Brain microvascular endothelial cell (primary cell): ENCODE measurements around the gene USP6NL.

Experiments used
- DNase-seq: peaks from one replicate; pipeline ENCODE4 v3.0.0-alpha.2; 2020
- H3K27ac ChIP-seq: fragments of 250-450 bp; sonication (Bioruptor Pico); 2 replicates; pipeline ENCODE4 v1.5.1; 2020; ENCODE audit warnings: mild to moderate bottlenecking, moderate library complexity
- H3K27me3 ChIP-seq: fragments of 250-450 bp; sonication (Bioruptor Pico); replicated peaks from 2 replicates; pipeline ENCODE4 v1.5.1; 2020; ENCODE audit warnings: mild to moderate bottlenecking
- H3K36me3 ChIP-seq: fragments of 250-450 bp; sonication (Bioruptor Pico); replicated peaks from 2 replicates; pipeline ENCODE4 v1.5.1; 2020; ENCODE audit warnings: mild to moderate bottlenecking
- H3K4me3 ChIP-seq: 2 replicates; pipeline ENCODE4 v1.5.1; 2011; ENCODE audit warnings: low read depth, mild to moderate bottlenecking, control low read depth, low read length, moderate library complexity
- CTCF ChIP-seq: IDR thresholded peaks from 2 replicates; pipeline ENCODE4 v1.5.1; 2011; ENCODE audit warnings: low read depth, mild to moderate bottlenecking, moderate library complexity, low read length, control low read depth, inconsistent platforms; ENCODE audit errors: missing control alignments
- in situ Hi-C: cut with HindIII; loops from 2 replicates; pipeline ENCODE4 v1.10.0; 2017; ENCODE audit warnings: low sequenced_read_pairs, low pct_ligation_motif_present

The USP6NL gene

GRCh38 chr10:11517150-11517549, 94.3 kb downstream of the USP6NL start:
- in situ Hi-C loops = loop anchor here (25.0 kb wide), 1 partner anchor 245 kb away; no protein-coding TSS in a partner anchor
- Histone ChIP-seq H3K27ac (no peak overlapping the region), H3K36me3 (no peaks in the 10 kb centered on the region), H3K27me3 (no peaks in the 10 kb centered on the region), H3K4me3 (no peak overlapping the region)
- no peak for TF ChIP-seq CTCF
- DNase-seq = no peak

- Histone ChIP-seq H3K4me3 (no peak overlapping the region), H3K36me3 (no peaks in the 10 kb centered on the region), H3K27ac (no peak overlapping the region), H3K27me3 (no peaks in the 10 kb centered on the region)
- in situ Hi-C loops = loop anchor here (25.0 kb wide), 1 partner anchor 246 kb away; no protein-coding TSS in a partner anchor
- TF ChIP-seq CTCF = no peak
- DNase-seq = no peak
Observed at GRCh38 chr10:11516431-11516746, 95.1 kb downstream of the USP6NL start.

- peak; percentile 83 for TF ChIP-seq CTCF
- DNase-seq = peak; percentile 54
- in situ Hi-C loops = loop anchor here (25.0 kb wide), 1 partner anchor 246 kb away; no protein-coding TSS in a partner anchor
Observed at GRCh38 chr10:11515596-11516430, 95.6 kb downstream of the USP6NL start.

GRCh38 chr10:11513727-11514126, 97.7 kb downstream of the USP6NL start:
- no peaks in the 10 kb centered on the region for H3K36me3 ChIP-seq
- no peak overlapping the region for H3K27ac ChIP-seq
- no peak for TF ChIP-seq CTCF
- no peak for DNase-seq
- no peak overlapping the region for H3K4me3 ChIP-seq
- in situ Hi-C loops = loop anchor here (25.0 kb wide), 1 partner anchor 249 kb away; no protein-coding TSS in a partner anchor
- H3K27me3 ChIP-seq = no peaks in the 10 kb centered on the region

More at GRCh38 chr10:11515596-11516430, 95.6 kb downstream of the USP6NL start:
- no peaks in the 10 kb centered on the region for H3K36me3 ChIP-seq
- H3K27me3 ChIP-seq = no peaks in the 10 kb centered on the region
- no peak overlapping the region for H3K27ac ChIP-seq
- no peak overlapping the region for H3K4me3 ChIP-seq

- Histone ChIP-seq H3K27ac (no peak overlapping the region), H3K4me3 (no peak overlapping the region), H3K27me3 (no peaks in the 10 kb centered on the region), H3K36me3 (no peaks in the 10 kb centered on the region)
- no peak for TF ChIP-seq CTCF
- DNase-seq = no peak
- in situ Hi-C loops = loop anchor here (25.0 kb wide), 1 partner anchor 250 kb away; no protein-coding TSS in a partner anchor
Observed at GRCh38 chr10:11512596-11512995, 98.9 kb downstream of the USP6NL start.
